Neural cell (in vitro differentiated cells): ENCODE data around the gene GMDS. TPM values are rescaled to one million over a fixed set of nuclear protein-coding genes. Genes with fewer than 3 reads are reported as not detected.

Source experiments
- H2AFZ ChIP-seq: fragments of 200-600, 300-800 bp; sonication (generic), shearing (Covaris generic); 2 replicates; pipeline ENCODE4 v1.6.0; 2014; ENCODE audit warnings: low read depth, mild to moderate bottlenecking, antibody characterized with exemption, low read length, moderate library complexity
- H3F3A ChIP-seq: fragments of 200-600 bp; shearing (Covaris generic); 2 replicates; pipeline ENCODE4 v1.6.1; 2016; ENCODE audit warnings: mild to moderate bottlenecking, moderate library complexity, mixed read lengths, antibody characterized with exemption, low read length; ENCODE audit not compliant: insufficient read depth, poor library complexity, severe bottlenecking
- H3K27ac ChIP-seq: fragments of 200-600, 300-800 bp; sonication (generic), shearing (Covaris generic); 2 replicates; pipeline ENCODE4 v1.5.1; 2014; ENCODE audit warnings: mild to moderate bottlenecking, low read length, moderate library complexity
- H3K27me3 ChIP-seq: fragments of 300-800, 200-600 bp; sonication (generic), shearing (Covaris generic); 2 replicates; pipeline ENCODE4 v1.6.0; 2014; ENCODE audit warnings: mild to moderate bottlenecking, low read depth, low read length, moderate library complexity; ENCODE audit not compliant: insufficient read depth
- H3K36me3 ChIP-seq: fragments of 300-800, 200-600 bp; sonication (generic), shearing (Covaris generic); 2 replicates; pipeline ENCODE4 v1.5.1; 2014; ENCODE audit warnings: mild to moderate bottlenecking, antibody characterized with exemption, low read length, moderate library complexity; ENCODE audit not compliant: insufficient read depth
- H3K4me2 ChIP-seq: fragments of 300-800, 200-600 bp; sonication (generic), shearing (Covaris generic); 2 replicates; pipeline ENCODE4 v1.6.0; 2014; ENCODE audit warnings: mild to moderate bottlenecking, low read length
- H3K4me3 ChIP-seq: fragments of 300-800, 200-600 bp; sonication (generic), shearing (Covaris generic); 2 replicates; pipeline ENCODE4 v1.5.1; 2014; ENCODE audit warnings: mild to moderate bottlenecking, low read length, moderate library complexity
- H3K79me2 ChIP-seq: fragments of 200-600 bp; shearing (Covaris generic); replicated peaks from 2 replicates; pipeline ENCODE4 v1.6.0; 2014; ENCODE audit warnings: mild to moderate bottlenecking, low read length, moderate library complexity; ENCODE audit not compliant: insufficient read depth
- H3K9ac ChIP-seq: fragments of 300-800, 200-600 bp; sonication (generic), shearing (Covaris generic); 2 replicates; pipeline ENCODE4 v1.6.1; 2016; ENCODE audit warnings: mild to moderate bottlenecking, low read length, mixed read lengths
- H3K9me2 ChIP-seq: fragments of 200-600 bp; shearing (Covaris generic); 2 replicates; pipeline ENCODE4 v1.6.1; 2016; ENCODE audit warnings: mild to moderate bottlenecking, low read length, mixed read lengths; ENCODE audit not compliant: insufficient read depth
- H3K9me3 ChIP-seq: fragments of 200-600, 300-800 bp; sonication (generic), shearing (Covaris generic); 2 replicates; pipeline ENCODE4 v1.6.1; 2016; ENCODE audit warnings: mild to moderate bottlenecking, mixed run types, low read length, moderate library complexity, mixed read lengths
- H4K20me1 ChIP-seq: fragments of 200-600 bp; shearing (Covaris generic); 2 replicates; pipeline ENCODE4 v1.6.1; 2016; ENCODE audit warnings: mild to moderate bottlenecking, mixed run types; ENCODE audit not compliant: insufficient read depth
- CTCF ChIP-seq: fragments of 450-650 bp; IDR thresholded peaks from 2 replicates; pipeline ENCODE4 v1.5.1; 2014; ENCODE audit warnings: antibody characterized with exemption, mild to moderate bottlenecking, moderate library complexity; ENCODE audit not compliant: poor library complexity, severe bottlenecking
- EP300 ChIP-seq: fragments of 450-650 bp; conservative IDR thresholded peaks from 2 replicates; pipeline ENCODE4 v1.6.1; 2014; ENCODE audit warnings: antibody characterized with exemption, mild to moderate bottlenecking, moderate library complexity; ENCODE audit not compliant: poor library complexity, severe bottlenecking
- EZH2 ChIP-seq: fragments of 200-600, 300-800 bp; shearing (Covaris generic), sonication (generic); IDR thresholded peaks from 2 replicates; pipeline ENCODE4 v1.6.1; 2014; ENCODE audit warnings: antibody characterized with exemption, low read length, borderline replicate concordance, mild to moderate bottlenecking; ENCODE audit not compliant: insufficient read depth, poor library complexity, severe bottlenecking
- MXI1 ChIP-seq: fragments of 450-650 bp; conservative IDR thresholded peaks from 2 replicates; pipeline ENCODE4 v1.6.1; 2014; ENCODE audit warnings: antibody characterized with exemption, mild to moderate bottlenecking; ENCODE audit not compliant: poor library complexity, severe bottlenecking
- POLR2AphosphoS5 ChIP-seq: IDR thresholded peaks from 2 replicates; pipeline ENCODE4 v1.6.1; 2012
- RAD21 ChIP-seq: fragments of 450-650 bp; conservative IDR thresholded peaks from 2 replicates; pipeline ENCODE4 v1.6.1; 2014; ENCODE audit warnings: antibody characterized with exemption, mild to moderate bottlenecking, moderate library complexity
- REST ChIP-seq: IDR thresholded peaks from 2 replicates; pipeline ENCODE4 v1.6.1; 2012; ENCODE audit warnings: borderline replicate concordance
- SMC3 ChIP-seq: fragments of 450-650 bp; conservative IDR thresholded peaks from 2 replicates; pipeline ENCODE4 v1.6.1; 2014; ENCODE audit warnings: antibody characterized with exemption, mild to moderate bottlenecking, moderate library complexity; ENCODE audit not compliant: poor library complexity
- TAF1 ChIP-seq: IDR thresholded peaks from 2 replicates; pipeline ENCODE4 v1.6.1; 2012; ENCODE audit warnings: low read depth
- polyA plus RNA-seq: library from polyadenylated mRNA; depleted of rRNA; stranded (reverse); fragments of >200 nt; gene quantifications from 2 replicates; pipeline ENCODE4 v1.2.3, GENCODE V29; 2014

Gene GMDS
- polyA plus RNA-seq, 1 donor from 2014 or later = 11.4 TPM

- Histone ChIP-seq H3F3A (no peaks in the 10 kb centered on the region), H2AFZ (no peak overlapping the region), H3K4me2 (no peak overlapping the region), H3K9ac (no peak overlapping the region), H4K20me1 (no peaks in the 10 kb centered on the region), H3K9me2 (no peaks in the 10 kb centered on the region), H3K27me3 (no peaks in the 10 kb centered on the region), H3K36me3 (no peaks in the 10 kb centered on the region), H3K4me3 (no peak overlapping the region), H3K27ac (no peak overlapping the region), H3K79me2 (no peaks in the 10 kb centered on the region), H3K9me3 (no peaks in the 10 kb centered on the region)
- no peak for TF ChIP-seq POLR2AphosphoS5
- TF ChIP-seq REST = no peak
- TF ChIP-seq EZH2 = no peak
These were observed 658.4 kb downstream of the GMDS start for GRCh38 chr6:1586861-1587450.

- no peak overlapping the region for H2AFZ ChIP-seq
- no peak overlapping the region for H3K4me3 ChIP-seq
- no peak overlapping the region for H3K4me2 ChIP-seq
- no peaks in the 10 kb centered on the region for H3K27me3 ChIP-seq
- no peaks in the 10 kb centered on the region for H3K9me2 ChIP-seq
- H3K27ac ChIP-seq = no peak overlapping the region
- no peak overlapping the region for H3K9ac ChIP-seq
- TF ChIP-seq RAD21 = no peak
- no peak for TF ChIP-seq CTCF
- TF ChIP-seq SMC3 = no peak
- no peak for TF ChIP-seq MXI1
- TF ChIP-seq EP300 = no peak
- no peak for TF ChIP-seq REST
- no peak for TF ChIP-seq TAF1
- no peak for TF ChIP-seq POLR2AphosphoS5
- TF ChIP-seq EZH2 = no peak
- H4K20me1 ChIP-seq = no peaks in the 10 kb centered on the region
- no peaks in the 10 kb centered on the region for H3F3A ChIP-seq
- H3K79me2 ChIP-seq = no peaks in the 10 kb centered on the region
- no peaks in the 10 kb centered on the region for H3K36me3 ChIP-seq
- no peaks in the 10 kb centered on the region for H3K9me3 ChIP-seq
These were observed 659.1 kb downstream of the GMDS start for GRCh38 chr6:1586256-1586655.
